UCSD-AML1 (cell line): Measurements from ENCODE around the gene FRMD3.
A peak's percentile ranks its signal among the peaks of the same experiment; 100 is the strongest.
"Not testable (repeated sequence)": the region's sequence is repeated elsewhere in the genome, so short reads cannot be mapped to it uniquely, and the experiment has no call there.

ENCODE experiments used
- DNase-seq: peaks from one replicate; lab custom pipeline; 2025; ENCODE audit not compliant: unreplicated experiment; lab: John Stamatoyannopoulos, UW

The FRMD3 gene

DNA sequence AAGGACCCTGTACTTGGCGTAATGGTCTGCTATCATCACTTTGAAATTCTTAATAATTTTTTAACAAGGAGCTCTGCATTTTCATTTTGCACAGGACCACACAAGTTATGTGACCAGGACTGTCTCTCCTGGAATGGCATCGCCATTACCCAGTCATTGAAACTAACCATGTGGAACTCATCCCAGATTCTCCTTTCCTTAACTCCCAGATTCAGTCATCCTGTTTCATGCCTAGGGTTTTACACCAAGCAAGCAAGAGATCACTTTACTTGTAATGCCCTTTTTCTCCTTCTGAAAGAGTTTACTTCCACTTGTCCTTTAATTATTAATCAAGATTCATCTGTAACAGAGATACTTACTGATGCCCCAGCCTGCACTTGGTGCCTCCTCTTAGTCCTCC is 12.0 kb downstream of the FRMD3 start:
- DNase-seq, result no peak

DNA sequence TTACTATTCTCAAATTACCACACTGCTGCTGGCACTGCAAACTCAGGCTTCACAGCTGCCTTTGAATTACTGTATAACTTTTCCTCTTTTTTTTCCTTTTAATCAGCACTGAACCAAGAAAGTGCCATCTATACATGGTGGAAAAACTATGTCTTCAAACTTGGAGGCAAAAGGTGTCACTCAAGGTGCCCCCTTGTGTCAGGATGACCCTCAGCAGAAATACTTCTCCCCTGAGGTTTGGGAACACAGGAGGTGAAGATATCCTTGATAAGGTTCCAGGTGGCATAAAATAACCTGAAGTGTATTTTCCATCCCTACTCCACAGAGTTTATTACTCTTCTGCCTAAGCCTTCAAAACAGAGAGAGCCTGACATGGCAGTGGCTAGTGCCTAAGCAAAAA is 14.5 kb downstream of the FRMD3 start:
- DNase-seq, result no peak

DNA sequence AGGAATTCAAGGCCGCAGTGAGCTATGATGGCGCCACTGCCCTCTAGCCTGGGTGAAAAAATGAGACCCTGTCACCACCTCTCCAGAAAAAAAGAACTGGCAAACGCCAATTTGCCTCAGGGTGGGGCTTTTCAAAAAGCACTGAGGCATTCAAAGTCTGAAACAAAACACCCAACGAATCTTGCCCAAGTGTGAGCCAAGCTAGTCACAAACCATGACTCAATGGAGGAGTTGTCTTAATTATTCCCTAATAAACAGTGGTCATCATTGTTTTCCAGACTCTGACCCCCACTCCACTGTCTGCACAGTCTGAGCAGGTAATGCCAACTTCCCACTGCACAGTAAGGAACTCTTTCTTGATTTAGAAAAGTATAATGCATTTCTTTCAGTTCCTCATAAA is 16.8 kb downstream of the FRMD3 start:
- DNase-seq, result no peak

DNA sequence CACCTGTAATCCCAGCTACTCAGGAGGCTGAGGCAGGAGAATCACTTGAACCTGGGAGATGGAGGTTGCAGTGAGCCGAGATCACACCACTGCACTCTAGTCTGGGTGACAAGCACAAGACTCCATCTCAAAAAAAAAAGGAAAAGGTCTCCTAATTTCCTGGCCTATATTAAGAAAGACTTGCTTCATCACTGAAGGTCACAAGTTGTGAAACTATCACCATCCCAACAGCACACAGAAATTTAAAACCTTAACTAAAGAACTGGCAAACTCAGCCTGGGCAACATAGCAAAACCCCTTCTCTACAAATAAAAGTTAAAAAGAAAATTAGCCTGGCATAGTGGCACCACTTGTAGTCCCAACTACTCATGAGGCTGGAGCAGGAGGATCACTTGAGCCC is 17.2 kb downstream of the FRMD3 start:
- no peak for DNase-seq

DNA sequence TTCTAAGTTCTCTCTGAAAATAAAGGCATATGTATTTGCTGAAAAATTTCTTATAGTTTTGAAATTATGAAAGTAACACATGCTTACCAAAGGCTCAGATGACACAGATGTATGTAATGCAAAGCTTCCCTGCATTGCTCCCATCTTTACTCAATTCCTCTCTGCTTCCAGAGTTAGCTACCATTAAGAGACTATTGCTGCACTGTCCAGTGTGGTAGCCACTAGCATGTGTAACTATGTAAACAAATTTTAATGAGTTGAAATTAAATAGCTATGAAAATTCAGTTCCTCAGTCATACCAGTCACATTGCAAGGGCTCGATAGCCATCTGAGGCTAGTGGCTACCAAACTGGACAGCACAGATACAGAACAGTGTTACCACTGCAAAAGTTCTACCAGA is 17.9 kb downstream of the FRMD3 start:
- DNase-seq, result no peak

DNA sequence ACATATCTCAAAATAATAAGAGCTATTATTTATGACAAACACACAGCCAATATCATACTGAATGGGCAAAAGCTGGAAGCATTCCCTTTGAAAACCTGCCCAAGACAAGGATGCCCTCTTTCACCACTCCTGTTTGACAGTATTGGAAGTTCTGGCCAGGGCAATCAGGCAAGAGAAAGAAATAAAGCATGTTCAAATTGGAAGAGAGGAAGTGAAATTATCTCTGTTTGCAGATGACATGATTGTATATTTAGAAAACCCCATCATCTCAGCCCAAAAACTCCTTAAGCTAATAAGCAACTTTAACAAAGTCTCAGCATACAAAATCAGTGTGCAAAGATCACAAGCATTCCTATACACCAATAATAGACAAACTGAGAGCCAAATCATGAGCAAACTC is 20.2 kb downstream of the FRMD3 start:
- not testable (repeated sequence) for DNase-seq

DNA sequence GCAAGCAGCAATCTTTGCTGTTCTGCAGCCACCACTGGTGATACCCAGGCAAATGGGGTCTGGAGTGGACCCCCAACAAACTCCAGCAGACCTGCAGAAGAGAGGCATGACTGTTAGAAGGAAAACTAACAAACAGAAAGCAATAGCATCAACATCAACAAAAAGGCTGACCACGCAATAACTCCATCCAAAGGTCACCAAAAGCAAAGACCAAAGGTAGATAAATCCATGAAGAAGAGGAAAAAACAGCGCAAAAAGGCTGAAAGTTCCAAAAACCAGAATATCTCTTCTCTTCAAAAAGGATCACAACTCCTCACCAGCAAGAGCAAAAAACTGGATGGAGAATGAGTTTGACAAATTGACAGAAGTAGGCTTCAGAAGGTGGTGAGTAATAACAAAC is 23.4 kb downstream of the FRMD3 start:
- DNase-seq, result no peak

DNA sequence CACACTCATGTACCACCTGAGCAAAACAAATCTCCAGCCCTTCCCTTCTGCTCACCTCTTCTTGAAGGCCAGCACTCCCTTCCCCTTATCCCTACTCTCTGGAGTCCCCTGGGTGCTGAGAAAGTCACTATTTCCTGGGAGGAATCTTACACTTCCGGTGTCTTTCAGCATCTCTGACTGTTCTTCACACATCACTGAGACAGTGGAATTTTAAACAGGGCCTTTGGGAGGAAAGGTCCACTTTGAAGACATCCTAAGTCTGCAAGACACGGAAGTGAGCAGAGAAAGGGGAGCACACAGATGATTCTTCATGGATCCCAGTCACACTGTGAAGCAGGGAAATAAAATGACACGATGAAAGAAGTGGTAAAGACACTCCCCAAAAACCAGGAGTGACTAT is 25.6 kb downstream of the FRMD3 start:
- DNase-seq, result no peak

DNA sequence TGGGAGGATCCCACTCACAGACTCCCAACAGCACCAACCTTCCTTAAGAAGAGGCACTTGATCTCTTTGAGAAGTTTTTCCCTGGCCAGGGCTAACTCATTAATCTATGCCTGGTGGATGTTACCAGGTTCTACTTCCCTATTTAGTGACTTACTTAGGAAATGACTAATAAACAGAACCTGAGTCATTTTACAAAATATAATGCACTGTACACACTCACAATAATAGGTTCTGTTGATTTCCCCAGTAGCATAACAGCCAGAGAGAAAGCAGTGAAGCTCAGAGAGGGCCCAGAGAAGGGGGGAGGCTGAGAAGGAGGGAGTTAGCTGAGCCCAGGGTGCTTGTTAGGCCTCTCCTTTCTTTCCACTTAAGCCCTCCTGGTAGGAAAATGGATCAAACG is 27.1 kb downstream of the FRMD3 start:
- DNase-seq, result peak; percentile 32

DNA sequence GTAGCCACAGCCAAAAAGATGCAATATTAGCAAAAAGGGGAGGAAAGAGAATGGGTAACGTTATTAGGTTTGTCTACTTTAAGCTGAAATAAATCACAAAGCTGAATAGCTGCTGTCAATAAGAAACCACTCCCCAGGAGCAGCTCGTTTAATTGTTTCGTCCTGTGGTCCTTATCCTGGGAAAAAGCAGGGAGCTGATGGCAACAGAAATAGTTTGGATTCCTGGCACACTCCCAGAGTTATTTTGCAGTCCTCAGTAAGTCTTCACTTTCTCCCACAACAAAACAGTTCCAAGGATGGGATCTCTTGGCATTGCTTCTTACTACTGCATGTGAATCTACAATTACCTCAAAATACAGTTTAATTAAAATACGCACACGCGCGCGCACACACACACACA is 28.8 kb downstream of the FRMD3 start:
- no peak for DNase-seq

DNA sequence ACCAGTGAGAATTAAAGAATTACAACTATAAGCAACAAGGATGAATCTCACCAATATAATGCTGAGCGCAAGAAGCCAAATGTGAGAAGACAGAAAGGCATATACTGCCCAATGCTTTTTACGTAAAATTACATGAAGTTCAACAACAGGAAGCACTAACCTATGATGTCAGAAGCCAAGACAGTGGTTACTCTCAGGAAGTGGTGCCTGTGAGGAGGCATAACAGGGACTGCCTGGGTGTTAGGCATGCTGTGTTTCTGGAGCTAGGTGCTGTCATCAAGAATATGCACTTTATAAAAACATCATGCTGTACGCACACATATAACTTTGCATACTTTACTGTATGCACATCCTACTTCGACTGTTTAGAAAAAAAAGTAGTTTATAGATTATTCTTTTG is 30.1 kb downstream of the FRMD3 start:
- DNase-seq, result no peak

DNA sequence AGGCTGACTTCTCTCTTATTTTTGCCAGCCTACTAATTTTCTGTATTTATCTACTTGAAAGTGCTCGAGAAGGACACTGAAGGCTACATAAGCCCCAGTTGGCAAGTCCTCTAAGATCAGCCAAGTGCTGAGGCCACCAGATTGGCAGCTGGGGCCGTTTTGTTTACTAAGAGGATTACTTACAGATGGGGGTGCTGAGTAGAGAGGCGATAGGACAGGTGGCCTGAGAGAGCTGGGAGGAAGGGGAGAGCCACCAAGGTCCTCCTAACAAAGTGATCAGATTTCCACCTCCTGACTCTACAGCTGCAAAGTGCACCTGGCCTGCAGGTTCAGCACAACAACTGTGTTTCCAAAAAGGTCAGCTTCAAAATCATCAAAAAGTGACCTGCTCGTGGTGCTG is 32.9 kb downstream of the FRMD3 start:
- DNase-seq, result no peak

DNA sequence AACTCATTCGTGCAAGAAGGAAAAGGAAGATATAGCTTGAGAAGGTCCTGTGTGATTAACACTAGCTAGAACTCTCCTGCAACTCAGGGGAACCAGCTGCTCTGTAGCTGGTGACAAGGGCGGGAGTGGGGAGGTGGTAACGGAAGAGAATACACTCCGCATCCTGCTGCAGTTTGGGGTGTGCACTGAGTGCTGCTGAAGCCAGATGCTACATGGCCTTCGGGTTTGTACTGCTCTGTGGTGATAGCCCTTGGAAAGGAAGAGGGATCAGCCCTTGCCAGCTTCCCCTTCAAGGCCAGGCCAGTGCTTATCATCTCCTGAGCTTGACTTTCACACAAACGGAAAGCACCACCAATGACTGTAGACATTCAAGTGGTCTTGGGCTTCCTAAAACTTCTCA is 34.3 kb downstream of the FRMD3 start:
- DNase-seq, result peak; percentile 74

DNA sequence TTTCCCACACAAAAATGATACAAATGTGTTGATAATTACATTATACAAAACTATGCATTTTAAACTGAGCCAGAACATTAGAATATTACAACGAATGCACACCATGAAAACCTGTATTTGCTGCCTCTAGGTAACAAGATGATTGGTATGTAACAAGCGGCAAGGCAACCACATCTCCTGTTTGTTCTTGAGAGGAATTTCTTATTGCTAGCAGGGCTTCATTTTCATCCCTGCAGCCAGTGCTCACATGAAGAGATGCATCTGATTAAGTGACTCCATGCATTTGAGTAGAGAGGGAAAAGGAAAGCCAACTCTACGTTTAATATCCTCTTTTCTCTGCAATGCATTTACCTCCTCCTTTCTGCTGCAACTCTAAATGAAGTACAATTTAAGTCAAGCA is 36.6 kb downstream of the FRMD3 start:
- no peak for DNase-seq

DNA sequence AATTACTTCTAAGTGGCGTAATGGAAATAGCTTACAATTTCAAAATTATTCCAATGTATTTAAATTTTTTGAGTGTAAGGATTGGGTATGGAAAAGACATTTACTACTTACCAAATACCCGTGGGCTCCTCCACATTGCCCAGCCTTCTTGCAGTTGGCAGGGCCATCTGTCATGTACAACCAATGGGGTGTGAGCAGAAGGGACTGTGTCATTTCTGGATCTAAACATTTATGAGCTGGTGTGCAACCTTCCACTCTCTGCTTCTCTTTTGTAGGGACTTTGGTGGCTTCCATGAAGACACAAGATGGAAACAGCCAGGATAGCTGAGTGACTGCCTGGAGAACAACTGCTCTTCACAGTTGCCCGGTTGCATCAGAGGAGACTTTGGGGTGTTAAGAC is 40.8 kb downstream of the FRMD3 start:
- no peak for DNase-seq

DNA sequence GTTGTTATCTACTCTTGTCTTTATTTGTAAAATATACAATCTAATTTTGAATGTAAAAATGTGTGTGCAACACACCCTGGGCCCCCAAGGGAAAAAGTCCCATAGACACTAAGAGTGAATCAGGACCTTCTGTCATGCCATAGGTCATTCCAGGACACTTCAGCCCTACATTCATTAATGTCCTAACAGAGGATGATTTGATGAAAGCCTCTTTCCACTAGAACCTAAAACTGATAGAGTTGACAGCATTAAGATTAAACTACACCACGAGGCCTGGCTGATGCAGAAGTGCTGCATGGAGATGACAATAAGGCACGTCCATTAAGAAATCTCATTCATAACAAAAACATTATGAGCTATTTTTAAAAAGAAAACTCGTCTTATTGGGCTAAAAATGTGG is 46.2 kb downstream of the FRMD3 start:
- no peak for DNase-seq

DNA sequence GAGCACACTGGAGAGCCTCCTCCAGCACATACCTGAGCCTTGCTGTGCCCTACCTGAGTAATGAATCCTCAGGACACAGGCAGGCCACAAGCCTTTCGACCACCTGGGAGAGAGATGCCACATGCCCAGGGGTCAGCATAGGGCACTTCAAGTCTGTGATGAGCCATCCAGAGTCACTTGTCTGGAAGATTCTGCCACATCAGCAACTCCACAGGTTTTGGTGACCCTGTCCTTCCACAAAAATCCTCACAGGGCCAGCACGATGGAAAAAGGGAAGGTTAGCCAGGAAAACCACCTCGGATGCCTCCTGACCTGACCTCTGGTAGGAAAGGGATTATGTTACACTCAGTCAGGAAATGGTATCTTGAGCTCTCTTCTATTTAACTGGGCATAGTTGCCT is 46.8 kb downstream of the FRMD3 start:
- DNase-seq, result no peak

DNA sequence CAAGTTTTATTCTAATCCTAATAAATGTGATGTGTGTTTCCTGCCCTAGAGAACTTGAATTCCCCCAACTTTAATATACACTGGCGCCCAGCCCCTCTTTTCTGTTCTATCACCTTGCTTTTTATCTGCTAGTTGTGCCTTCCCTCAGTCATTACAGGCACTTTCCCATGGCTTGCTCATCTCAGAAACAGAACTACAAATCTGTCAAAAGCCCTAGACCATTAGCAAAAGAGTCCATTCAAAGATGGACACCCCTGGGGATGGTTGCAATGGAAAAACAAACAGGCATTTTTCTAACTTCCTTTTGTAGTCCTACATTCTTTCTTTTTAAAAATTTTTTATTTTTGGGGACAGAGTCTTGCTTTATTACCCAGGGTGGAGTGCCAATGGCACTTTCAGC is 48.2 kb downstream of the FRMD3 start:
- DNase-seq, result no peak

DNA sequence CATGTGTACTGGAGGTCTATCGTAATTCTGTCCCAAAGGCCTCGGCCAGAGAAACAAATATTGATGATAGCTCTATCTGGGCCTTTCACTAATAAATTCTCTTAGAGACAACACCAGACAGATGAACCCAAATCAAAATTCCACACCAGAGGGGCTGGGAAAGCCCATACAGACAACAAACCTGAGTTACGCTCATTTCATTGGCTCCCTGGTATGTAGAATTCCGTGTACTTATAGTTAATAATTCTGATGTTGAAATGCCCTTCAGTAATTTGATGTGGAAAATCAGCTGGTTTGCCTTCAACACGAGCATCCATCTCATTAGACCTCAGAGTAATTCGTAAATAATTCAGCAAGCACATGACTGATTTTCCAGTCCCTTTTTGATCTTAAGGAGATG is 53.2 kb downstream of the FRMD3 start:
- DNase-seq, result no peak

DNA sequence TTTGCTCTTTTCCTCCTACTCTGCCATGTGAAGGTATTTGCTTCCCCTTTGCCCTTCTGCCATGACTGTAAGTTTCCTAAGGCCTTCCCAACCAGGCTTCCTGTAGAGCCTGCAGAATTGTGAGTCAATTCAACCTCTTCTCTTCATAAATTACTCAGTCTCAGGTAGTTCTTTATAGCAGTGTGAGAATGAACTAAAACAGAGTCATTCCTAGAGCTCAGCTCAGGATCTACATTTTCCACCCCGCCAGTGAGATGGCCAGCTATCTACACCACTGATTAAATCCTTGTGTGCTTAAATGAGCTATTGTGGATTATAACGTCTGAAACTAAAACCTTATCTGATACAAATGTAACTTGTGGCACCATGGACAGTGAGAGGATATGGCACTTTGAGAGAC is 55.0 kb downstream of the FRMD3 start:
- DNase-seq, result no peak

DNA sequence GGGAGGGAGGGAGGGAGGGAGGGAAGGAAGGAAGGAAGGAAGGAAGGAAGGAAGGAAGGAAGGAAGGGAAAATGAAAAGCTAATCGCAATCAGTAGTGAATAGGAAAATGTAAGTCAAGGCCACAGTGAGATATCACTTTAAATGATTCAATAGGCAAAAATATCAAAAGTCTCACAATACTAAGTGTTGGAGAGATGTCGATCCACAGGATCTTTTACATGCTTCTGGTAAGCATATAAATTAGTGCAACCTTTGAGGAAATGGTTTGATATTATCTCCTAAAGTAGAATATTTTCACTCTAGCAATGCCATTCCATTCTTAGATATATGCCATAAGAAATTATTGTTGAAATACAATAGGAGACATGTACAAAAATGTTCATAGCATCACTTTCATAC is 58.4 kb downstream of the FRMD3 start:
- no peak for DNase-seq

DNA sequence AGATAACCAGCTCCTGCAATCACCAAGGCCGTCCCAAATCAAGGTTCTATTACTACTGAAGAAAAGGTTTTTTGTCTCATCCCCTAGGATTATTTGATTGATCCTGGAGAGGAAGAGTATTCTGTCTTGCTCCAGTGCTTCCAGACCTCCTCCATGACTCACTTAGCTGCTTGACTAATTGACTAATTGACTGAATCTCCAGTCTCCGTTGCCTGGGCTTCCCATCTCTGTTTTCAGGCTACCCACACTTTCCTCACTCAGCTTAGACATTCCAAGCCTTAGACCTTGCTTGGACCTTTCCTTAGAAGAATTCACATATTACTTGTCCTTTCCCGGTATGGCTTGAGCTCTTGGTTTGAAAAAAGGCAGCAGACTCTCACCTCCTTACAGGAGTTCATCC is 60.6 kb downstream of the FRMD3 start:
- DNase-seq, result no peak

DNA sequence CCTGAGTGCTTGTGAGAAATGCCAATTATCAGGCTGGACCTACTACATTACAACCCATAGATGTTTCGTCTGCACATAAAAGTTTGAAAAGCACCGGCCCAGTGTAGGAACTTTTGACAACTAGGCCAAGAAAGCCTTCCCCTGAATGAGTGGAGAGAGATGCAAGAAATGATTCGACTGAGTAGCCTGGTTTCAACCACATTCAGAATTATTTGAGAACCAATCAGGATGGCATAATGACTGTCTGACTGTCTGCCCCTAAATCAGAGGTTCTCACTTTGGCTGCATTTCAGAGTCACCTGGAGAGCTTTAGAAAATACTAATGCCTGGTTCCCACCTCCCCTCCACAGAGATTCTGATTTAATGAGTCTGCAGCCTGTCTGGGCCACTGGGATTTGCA is 61.1 kb downstream of the FRMD3 start:
- DNase-seq, result no peak

DNA sequence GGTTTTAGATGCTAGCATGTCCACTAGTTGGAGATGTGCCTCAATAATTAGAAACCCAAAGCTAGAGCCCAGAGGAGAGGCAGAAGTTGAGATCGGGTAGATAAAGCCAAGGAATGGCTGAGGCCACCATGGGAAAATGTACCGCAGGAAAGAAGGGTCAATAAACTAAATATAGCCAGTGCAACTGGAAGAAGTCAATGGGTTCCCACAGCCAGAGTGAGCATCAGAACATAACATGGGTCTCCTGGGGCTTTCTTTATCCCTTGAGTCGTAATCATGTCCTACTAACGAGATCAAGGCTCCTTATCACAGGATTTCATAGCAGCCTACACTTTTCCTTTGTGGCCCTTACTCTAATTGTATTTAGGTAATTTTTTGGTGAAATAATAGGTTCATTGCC is 61.7 kb downstream of the FRMD3 start:
- DNase-seq, result no peak
